ENCODE measurements around the gene METTL8. TPM values are rescaled to one million over a fixed set of nuclear protein-coding genes. Genes with fewer than 3 reads are reported as not detected.

The METTL8 gene
- total RNA-seq, 4 donors from 2014 or later = 22.1 to 43.3 (median 31.5) TPM

DNA sequence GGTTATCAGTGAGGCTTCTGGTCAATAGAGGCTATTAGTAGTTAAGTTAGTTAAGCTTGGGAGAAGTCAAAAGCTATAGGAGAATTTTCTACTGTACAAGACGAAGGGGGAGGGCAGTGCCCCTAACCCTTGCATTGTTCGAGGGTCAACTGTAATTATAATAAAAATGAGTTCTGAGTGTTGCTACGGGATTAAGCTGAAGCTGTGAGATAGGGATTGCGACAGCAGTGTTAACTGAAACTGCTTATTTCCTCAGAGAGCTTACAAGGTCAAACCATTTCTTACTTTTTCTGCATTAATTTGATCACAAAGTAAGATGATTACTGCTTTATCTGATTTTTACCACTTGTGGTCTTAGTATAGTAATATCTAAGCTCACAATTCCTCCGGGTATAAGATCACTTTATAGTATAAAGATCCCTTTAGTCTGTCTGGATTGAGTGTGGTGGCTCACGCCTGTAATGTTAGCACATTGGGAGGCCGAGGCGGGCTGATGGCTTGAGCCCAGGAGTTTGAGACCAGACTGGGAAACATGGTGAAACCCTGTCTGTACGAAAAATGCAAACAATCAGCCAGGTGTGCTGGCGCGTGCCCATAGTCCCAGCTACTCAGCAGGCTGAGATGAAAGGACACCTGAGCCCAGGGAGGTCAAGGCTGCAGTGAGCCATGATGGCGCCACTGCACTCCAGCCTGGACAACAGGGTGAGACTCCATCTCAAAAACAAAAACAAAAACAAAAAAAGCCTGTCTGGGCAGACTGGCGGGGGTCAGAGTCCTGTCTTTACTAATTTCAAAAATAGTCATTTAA lies 153.6 kb downstream of the METTL8 start:
- WGBS = 89% methylated on average over 13 of the region's 13 CpGs
- Histone ChIP-seq H3K4me1 (no peaks in the 10 kb centered on the region), H3K36me3 (no peaks in the 10 kb centered on the region), H3K4me3 (no peak overlapping the region), H3K9me3 (no peaks in the 10 kb centered on the region), H3K27ac (replicated peaks in 1 of 4) (no peak overlapping the region), H3K27me3 (no peaks in the 10 kb centered on the region)
- DNase-seq (ENCODE audit: extremely low spot score) = no peak
- TF ChIP-seq POLR2AphosphoS5 (IDR thresholded peaks at IDR 0.05) (no peak), POLR2A (IDR thresholded peaks at IDR 0.05; ENCODE audit: low read depth) (no peak), EP300 (IDR thresholded peaks at IDR 0.05) (no peak)
- TF ChIP-seq, protein P1, sequence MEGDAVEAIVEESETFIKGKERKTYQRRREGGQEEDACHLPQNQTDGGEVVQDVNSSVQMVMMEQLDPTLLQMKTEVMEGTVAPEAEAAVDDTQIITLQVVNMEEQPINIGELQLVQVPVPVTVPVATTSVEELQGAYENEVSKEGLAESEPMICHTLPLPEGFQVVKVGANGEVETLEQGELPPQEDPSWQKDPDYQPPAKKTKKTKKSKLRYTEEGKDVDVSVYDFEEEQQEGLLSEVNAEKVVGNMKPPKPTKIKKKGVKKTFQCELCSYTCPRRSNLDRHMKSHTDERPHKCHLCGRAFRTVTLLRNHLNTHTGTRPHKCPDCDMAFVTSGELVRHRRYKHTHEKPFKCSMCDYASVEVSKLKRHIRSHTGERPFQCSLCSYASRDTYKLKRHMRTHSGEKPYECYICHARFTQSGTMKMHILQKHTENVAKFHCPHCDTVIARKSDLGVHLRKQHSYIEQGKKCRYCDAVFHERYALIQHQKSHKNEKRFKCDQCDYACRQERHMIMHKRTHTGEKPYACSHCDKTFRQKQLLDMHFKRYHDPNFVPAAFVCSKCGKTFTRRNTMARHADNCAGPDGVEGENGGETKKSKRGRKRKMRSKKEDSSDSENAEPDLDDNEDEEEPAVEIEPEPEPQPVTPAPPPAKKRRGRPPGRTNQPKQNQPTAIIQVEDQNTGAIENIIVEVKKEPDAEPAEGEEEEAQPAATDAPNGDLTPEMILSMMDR (IDR thresholded peaks at IDR 0.05) = no peak
- intact Hi-C loops (cut with DNase I) = loop anchor here (10.0 kb wide), 1 partner anchor 135 kb away; no protein-coding TSS in a partner anchor

DNA sequence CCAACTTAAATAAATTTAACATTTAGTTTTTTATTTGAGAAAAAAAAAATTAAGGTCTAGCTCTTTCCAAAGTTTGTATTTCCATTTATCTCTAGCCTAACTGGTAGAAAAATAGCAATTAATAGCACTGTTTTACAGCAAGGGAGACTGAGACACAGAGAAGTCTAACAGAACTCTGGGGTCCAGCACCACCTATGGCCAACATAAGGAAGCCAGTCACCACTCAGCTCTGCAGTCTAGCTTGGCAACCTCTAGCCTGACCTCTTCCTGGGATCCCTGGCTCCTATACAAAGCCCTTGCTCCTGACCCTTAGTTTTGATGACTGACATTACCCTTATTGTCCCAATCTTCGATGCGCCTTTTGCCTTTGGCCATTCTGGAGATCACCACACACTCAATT lies 159.0 kb downstream of the METTL8 start:
- Histone ChIP-seq H3K4me1 (peaks cover 12 to 24% (median 23%) of the 10 kb centered on the region in 4 donors), H3K4me3 (no peak overlapping the region), H3K9me3 (no peaks in the 10 kb centered on the region), H3K27ac (replicated peaks in 1 of 4) (no peak overlapping the region), H3K27me3 (no peaks in the 10 kb centered on the region), H3K36me3 (no peaks in the 10 kb centered on the region)
- WGBS = 95% methylated on average over 2 of the region's 2 CpGs
- DNase-seq (ENCODE audit: extremely low spot score) = no peak
- TF ChIP-seq, protein P1 (IDR thresholded peaks at IDR 0.05) = no peak
- TF ChIP-seq POLR2A (IDR thresholded peaks at IDR 0.05; ENCODE audit: low read depth) = no peak
- TF ChIP-seq POLR2AphosphoS5 (IDR thresholded peaks at IDR 0.05) = no peak
- TF ChIP-seq EP300 (IDR thresholded peaks at IDR 0.05) = no peak
- intact Hi-C loops (cut with DNase I) = loop anchor here (10.0 kb wide), 1 partner anchor 140 kb away; no protein-coding TSS in a partner anchor

DNA sequence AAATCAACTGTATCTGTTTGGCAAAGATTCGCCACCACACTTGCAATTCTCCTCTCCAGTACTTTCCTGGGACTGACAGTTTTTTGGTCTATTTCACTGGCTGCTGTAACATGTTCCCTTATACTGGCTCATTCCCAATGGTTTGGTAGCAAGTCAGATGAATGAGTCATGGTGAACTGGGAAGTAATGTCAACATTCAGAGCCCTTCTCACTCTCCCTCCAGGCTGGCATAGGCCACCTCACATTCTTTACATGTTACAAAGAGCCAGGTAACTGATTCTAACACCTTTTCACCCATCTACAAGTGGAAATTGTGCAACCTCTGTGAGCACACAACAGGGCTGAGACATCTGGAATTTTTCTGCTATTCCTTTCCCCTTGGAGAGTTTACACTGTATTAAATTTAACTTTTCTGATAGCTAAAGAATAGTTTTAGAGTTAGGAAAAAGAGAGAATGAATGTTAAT lies 161.8 kb downstream of the METTL8 start:
- Histone ChIP-seq H3K36me3 (no peaks in the 10 kb centered on the region), H3K27ac (replicated peaks in 1 of 4) (peak overlapping the region; percentile 50 to 76 (median 63)), H3K9me3 (no peaks in the 10 kb centered on the region), H3K27me3 (no peaks in the 10 kb centered on the region), H3K4me1 (peaks cover 12 to 24% (median 23%) of the 10 kb centered on the region in 4 donors), H3K4me3 (no peak overlapping the region)
- TF ChIP-seq POLR2AphosphoS5 (IDR thresholded peaks at IDR 0.05) (peak; percentile 61 to 73), EP300 (IDR thresholded peaks at IDR 0.05) (no peak)
- intact Hi-C loops (cut with DNase I) = loop anchor here (10.0 kb wide), 1 partner anchor 143 kb away; no protein-coding TSS in a partner anchor
- DNase-seq (ENCODE audit: extremely low spot score) = no peak
- 22% methylated on average over 1 of the region's 1 CpG for WGBS

- no peaks in the 10 kb centered on the region for H3K27me3 ChIP-seq
- no peaks in the 10 kb centered on the region for H3K9me3 ChIP-seq
- intact Hi-C loops (cut with DNase I) = loop anchor here (10.0 kb wide), 1 partner anchor 143 kb away; no protein-coding TSS in a partner anchor
- TF ChIP-seq, protein P1 (IDR thresholded peaks at IDR 0.05) = no peak
- TF ChIP-seq EP300 (IDR thresholded peaks at IDR 0.05) (no peak), POLR2AphosphoS5 (IDR thresholded peaks at IDR 0.05) (no peak)
- DNase-seq (ENCODE audit: extremely low spot score) = no peak
- no peaks in the 10 kb centered on the region for H3K36me3 ChIP-seq
- H3K4me1 ChIP-seq = peaks cover 12 to 24% (median 23%) of the 10 kb centered on the region in 4 donors
- H3K4me3 ChIP-seq = no peak overlapping the region
- WGBS = 36% methylated on average over 1 of the region's 1 CpG
- H3K27ac ChIP-seq (replicated peaks in 1 of 4) = peak overlapping the region; percentile 50 to 76 (median 59)
Measured at GRCh38 chr2:171271386-171271785, 162.4 kb downstream of the METTL8 start.

GRCh38 chr2:171267855-171268629 lies 165.7 kb downstream of the METTL8 start:
- no peaks in the 10 kb centered on the region for H3K27me3 ChIP-seq
- H3K4me1 ChIP-seq = peaks cover 12 to 21% (median 19%) of the 10 kb centered on the region in 4 donors
- no peaks in the 10 kb centered on the region for H3K9me3 ChIP-seq
- DNase-seq (ENCODE audit: extremely low spot score) = no peak
- WGBS = 89% methylated on average over 4 of the region's 4 CpGs
- intact Hi-C loops (cut with DNase I) = no loop called here
- no peak overlapping the region for H3K4me3 ChIP-seq
- TF ChIP-seq EP300 (IDR thresholded peaks at IDR 0.05) (no peak), POLR2A (IDR thresholded peaks at IDR 0.05; ENCODE audit: low read depth) (no peak)
- no peak overlapping the region for H3K27ac ChIP-seq (replicated peaks in 1 of 4)
- H3K36me3 ChIP-seq = no peaks in the 10 kb centered on the region

Other genes starting within 250 kb of the METTL8 start
- 10 to 100 TPM; 12.0 to 22.8 (median 14.3) TPM for gene DCAF17, start 236 bp upstream of the METTL8 start, total RNA-seq
- gene CYBRD1, start 88.5 kb upstream of the METTL8 start, total RNA-seq = 100 to 1,000 TPM; 133 to 281 (median 197) TPM

Data from esophagus muscularis mucosa (tissue), 4 donors.